BLaER1 (cell line): ENCODE measurements around the gene TMED8.
"Not testable (repeated sequence)": the region's sequence is repeated elsewhere in the genome, so short reads cannot be mapped to it uniquely, and the experiment has no call there.

Experiments
- H3K27ac ChIP-seq: shearing (Covaris generic); formaldehyde crosslinking; 2 replicates; pipeline ENCODE4 v1.8.1; 2022
- H3K27me3 ChIP-seq: shearing (Covaris generic); formaldehyde crosslinking; 2 replicates; pipeline ENCODE4 v1.8.1; 2022
- H3K36me3 ChIP-seq: shearing (Covaris generic); formaldehyde crosslinking; 2 replicates; pipeline ENCODE4 v1.8.1; 2022
- H3K4me1 ChIP-seq: shearing (Covaris generic); formaldehyde crosslinking; 2 replicates; pipeline ENCODE4 v1.8.1; 2022
- H3K4me2 ChIP-seq: shearing (Covaris generic); formaldehyde crosslinking; 2 replicates; pipeline ENCODE4 v1.8.1; 2022
- H3K4me3 ChIP-seq: shearing (Covaris generic); formaldehyde crosslinking; 2 replicates; pipeline ENCODE4 v1.8.1; 2022
- H3K9ac ChIP-seq: shearing (Covaris generic); formaldehyde crosslinking; 2 replicates; pipeline ENCODE4 v1.8.1; 2022
- H3K9me3 ChIP-seq: shearing (Covaris generic); formaldehyde crosslinking; 2 replicates; pipeline ENCODE4 v1.8.1; 2022
- H4K20me1 ChIP-seq: shearing (Covaris generic); formaldehyde crosslinking; 2 replicates; pipeline ENCODE4 v1.8.1; 2022
- Cebpa-rat ChIP-seq: shearing (Covaris generic); IDR thresholded peaks from 2 replicates; pipeline ENCODE4 v1.8.1; 2022

Gene TMED8

DNA sequence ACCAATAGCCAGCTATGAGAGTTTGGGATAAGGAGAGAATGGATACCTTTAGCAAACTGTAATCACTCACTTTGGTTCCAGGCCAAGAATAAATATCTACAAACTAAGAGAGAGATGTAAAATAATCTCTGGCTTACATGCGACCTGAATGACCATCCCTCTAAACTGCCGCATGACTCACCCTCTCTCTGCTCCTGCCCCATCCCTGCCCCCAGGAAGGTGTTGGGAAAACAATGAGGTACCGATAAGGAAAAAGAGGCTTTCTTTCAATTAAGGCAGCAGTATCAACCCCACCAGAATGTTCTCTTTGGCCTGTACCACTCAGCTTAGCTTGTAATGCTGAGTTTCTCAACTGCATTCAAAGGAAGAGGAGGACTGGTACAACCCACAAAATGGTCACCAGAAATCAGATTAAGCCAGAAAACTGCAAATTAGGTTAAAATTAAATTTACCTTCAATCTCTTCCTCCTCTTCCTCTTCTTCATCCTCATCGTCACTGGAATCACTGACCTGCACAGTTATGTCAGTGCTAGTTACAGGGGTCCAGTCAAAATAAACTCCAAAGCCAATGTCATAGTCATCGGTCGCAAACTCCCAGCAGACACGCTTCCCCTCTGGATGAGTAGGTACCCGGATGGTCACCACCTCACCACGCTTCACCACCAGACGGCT lies 34.0 kb downstream of the TMED8 start:
- no peak overlapping the region for H3K4me2 ChIP-seq

DNA sequence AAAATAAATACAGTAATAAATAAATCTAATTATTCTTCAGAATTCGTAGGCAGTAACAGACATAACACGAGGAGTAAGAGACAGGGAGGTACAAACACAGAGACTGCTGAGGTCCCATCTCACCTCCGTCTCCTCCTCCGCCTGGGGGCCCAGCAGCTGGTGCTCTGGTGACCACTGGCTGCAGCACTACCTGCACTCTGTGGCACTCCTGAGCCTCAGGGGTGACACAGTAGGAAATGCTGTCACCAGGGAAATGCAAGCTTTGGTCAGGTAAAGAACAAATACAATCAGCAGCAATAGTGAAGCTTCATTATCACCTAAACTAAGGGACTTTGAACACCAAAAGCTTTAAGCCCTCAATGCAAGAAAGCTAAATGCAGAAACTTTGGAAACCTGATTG lies 36.5 kb downstream of the TMED8 start:
- no peak overlapping the region for H3K4me3 ChIP-seq
- peaks cover 61% of the 10 kb centered on the region for H3K36me3 ChIP-seq
- TF ChIP-seq Cebpa-rat: no peak
- H3K4me1 ChIP-seq: no peaks in the 10 kb centered on the region
- H3K27me3 ChIP-seq: no peaks in the 10 kb centered on the region
- no peak overlapping the region for H3K4me2 ChIP-seq
- H3K27ac ChIP-seq: no peak overlapping the region
- H3K9ac ChIP-seq: no peak overlapping the region
- H4K20me1 ChIP-seq: no peaks in the 10 kb centered on the region
- H3K9me3 ChIP-seq: no peaks in the 10 kb centered on the region

More for the DNA sequence above, 34.0 kb downstream of the TMED8 start:
- no peak overlapping the region for H3K27ac ChIP-seq
- peaks cover 56% of the 10 kb centered on the region for H3K36me3 ChIP-seq
- H3K4me1 ChIP-seq: no peaks in the 10 kb centered on the region
- H3K4me3 ChIP-seq: no peak overlapping the region
- no peak for TF ChIP-seq Cebpa-rat
- H3K9me3 ChIP-seq: no peaks in the 10 kb centered on the region
- no peaks in the 10 kb centered on the region for H4K20me1 ChIP-seq
- no peaks in the 10 kb centered on the region for H3K27me3 ChIP-seq
- no peak overlapping the region for H3K9ac ChIP-seq

DNA sequence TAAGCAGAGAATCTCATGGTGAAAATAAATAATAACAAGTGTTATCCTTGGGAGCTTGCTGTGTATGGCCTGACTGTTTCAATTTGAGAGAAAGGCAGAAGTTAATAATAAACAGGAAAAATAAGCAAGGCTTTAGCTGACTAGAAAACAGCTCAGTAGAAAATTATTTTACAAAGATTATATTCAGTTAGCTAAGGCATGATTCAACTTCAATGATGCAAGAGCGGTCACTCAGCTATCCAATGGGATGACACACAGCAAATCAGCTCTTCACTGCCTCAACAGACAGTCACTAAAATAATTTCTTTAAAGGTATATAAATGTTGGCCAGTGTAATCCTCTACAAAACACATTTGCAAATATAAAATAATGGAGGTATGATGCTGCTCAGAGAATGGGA lies 37.5 kb downstream of the TMED8 start:
- H3K36me3 ChIP-seq: peaks cover 61% of the 10 kb centered on the region
- no peaks in the 10 kb centered on the region for H3K27me3 ChIP-seq

DNA sequence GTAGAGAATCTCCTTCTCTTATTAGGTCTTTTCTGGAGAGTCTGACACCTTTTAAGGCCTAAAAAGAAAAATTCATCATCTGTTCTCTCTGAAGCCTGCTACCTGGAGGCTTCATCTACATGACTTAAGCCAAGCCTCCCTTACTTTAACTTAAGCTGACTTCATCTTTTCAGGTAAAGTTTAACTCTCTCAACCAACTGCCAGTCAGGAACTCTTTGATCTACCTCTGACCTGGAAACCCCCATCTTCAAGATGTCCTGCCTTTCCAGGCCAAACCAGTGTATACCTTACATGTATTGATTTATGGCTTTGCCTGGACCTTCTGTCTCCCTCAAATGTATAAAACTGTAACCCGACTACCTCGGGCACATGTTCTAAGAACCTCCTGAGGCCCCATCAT lies 38.6 kb downstream of the TMED8 start:
- H3K36me3 ChIP-seq: peaks cover 50% of the 10 kb centered on the region
- no peaks in the 10 kb centered on the region for H3K9me3 ChIP-seq
- H3K27me3 ChIP-seq: no peaks in the 10 kb centered on the region
- H3K4me2 ChIP-seq: no peak overlapping the region
- H4K20me1 ChIP-seq: no peaks in the 10 kb centered on the region
- H3K4me3 ChIP-seq: no peak overlapping the region
- no peaks in the 10 kb centered on the region for H3K4me1 ChIP-seq
- no peak overlapping the region for H3K9ac ChIP-seq
- no peak for TF ChIP-seq Cebpa-rat
- no peak overlapping the region for H3K27ac ChIP-seq

More for the DNA sequence above, 37.5 kb downstream of the TMED8 start:
- H3K9ac ChIP-seq: no peak overlapping the region
- H3K4me2 ChIP-seq: no peak overlapping the region
- H3K9me3 ChIP-seq: no peaks in the 10 kb centered on the region
- H3K4me3 ChIP-seq: no peak overlapping the region
- no peaks in the 10 kb centered on the region for H3K4me1 ChIP-seq
- no peaks in the 10 kb centered on the region for H4K20me1 ChIP-seq
- no peak for TF ChIP-seq Cebpa-rat
- no peak overlapping the region for H3K27ac ChIP-seq

DNA sequence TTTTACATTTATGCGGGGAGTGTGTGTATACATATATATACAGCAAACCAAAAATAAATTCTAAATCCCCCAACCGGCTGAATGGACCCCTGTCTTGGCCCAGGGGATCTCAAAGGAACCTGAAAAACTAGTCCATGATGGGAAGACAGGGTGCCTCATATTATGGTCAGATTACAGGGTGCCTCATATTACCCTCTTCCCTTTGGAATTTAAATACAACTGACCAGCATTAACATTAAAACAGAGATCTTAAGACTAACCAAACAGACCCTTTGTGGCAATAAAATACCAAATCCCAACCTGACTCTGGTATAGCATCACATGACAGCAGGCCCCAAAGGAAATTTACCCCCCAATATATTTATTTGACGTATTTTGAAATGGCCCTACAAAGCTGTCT lies 39.0 kb downstream of the TMED8 start:
- no peak overlapping the region for H3K27ac ChIP-seq

DNA sequence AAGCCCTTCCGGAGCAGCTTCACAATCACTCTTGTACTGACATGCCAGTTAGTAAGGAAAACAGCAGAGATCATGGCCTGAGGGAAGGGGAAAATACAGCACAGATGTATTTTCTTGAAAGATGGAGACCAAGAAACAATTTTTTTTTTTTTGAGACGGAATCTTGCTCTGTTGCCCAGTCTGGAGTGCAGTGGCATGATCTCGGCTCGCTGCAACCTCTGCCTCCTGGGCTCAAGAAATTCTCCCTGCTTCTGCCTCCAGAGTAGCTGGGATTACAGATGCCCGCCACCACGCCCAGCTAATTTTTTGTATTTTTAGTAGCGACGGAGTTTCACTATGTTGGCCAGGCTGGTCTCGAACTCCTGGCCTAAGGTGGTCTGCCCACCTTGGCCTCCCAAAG lies 39.6 kb downstream of the TMED8 start:
- H3K9me3 ChIP-seq, H3K9ac ChIP-seq, H4K20me1 ChIP-seq, H3K27me3 ChIP-seq, H3K4me3 ChIP-seq, H3K4me1 ChIP-seq, H3K27ac ChIP-seq, H3K4me2 ChIP-seq: not testable (repeated sequence)
- peaks cover 40% of the 10 kb centered on the region for H3K36me3 ChIP-seq

More for the DNA sequence above, 39.0 kb downstream of the TMED8 start:
- Histone ChIP-seq H3K4me1 (no peaks in the 10 kb centered on the region), H3K36me3 (peaks cover 46% of the 10 kb centered on the region), H4K20me1 (no peaks in the 10 kb centered on the region), H3K4me3 (no peak overlapping the region), H3K27me3 (no peaks in the 10 kb centered on the region), H3K9me3 (no peaks in the 10 kb centered on the region), H3K9ac (no peak overlapping the region), H3K4me2 (no peak overlapping the region)
- no peak for TF ChIP-seq Cebpa-rat

DNA sequence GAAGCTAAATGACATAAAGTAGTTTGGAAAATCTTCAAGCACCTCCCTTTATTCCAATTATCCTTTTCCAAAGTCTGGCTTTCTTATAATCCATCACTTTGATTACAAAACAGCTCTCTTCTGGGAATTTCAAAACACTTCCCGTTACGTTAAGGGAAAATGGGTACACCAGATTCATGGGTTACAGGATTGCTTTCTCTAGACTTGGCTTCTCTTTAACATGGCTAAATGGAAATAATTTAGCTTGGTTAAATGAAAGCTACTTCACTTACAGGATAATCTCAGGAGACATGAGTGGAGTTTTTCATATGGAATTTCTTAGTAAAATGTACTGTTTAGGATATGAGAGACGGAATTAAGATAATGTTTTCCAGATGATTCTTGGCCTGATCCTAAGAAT lies 41.3 kb downstream of the TMED8 start:
- H3K36me3 ChIP-seq: peaks cover 23% of the 10 kb centered on the region
- no peak overlapping the region for H3K9ac ChIP-seq
- no peak overlapping the region for H3K4me3 ChIP-seq
- no peaks in the 10 kb centered on the region for H3K9me3 ChIP-seq
- H3K4me1 ChIP-seq: no peaks in the 10 kb centered on the region
- H3K4me2 ChIP-seq: no peak overlapping the region
- H4K20me1 ChIP-seq: no peaks in the 10 kb centered on the region
- no peaks in the 10 kb centered on the region for H3K27me3 ChIP-seq
- TF ChIP-seq Cebpa-rat: no peak
- H3K27ac ChIP-seq: no peak overlapping the region

DNA sequence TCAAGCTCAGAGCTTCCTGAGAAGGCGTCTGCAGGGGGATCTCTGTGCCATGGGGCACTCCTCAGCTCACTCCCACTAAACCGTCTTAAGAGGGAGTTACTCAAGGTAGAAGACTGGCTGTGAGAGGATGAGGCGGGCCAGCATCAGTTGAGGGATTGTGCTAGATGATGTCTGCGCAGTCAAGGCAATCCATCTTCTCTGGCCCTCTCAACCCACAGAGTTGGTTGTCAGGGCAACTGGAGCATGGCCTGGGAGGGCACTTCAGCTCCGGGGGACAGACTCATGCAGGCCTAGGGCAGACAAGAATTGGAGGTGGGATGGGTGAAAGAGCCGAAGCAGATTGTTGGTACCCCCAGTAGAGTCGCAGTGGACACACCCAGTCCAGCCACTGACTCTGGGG lies 47.0 kb downstream of the TMED8 start:
- H3K27ac ChIP-seq: no peak overlapping the region
- no peaks in the 10 kb centered on the region for H4K20me1 ChIP-seq
- TF ChIP-seq Cebpa-rat: no peak
- no peaks in the 10 kb centered on the region for H3K4me1 ChIP-seq
- no peaks in the 10 kb centered on the region for H3K36me3 ChIP-seq
- H3K4me2 ChIP-seq: no peak overlapping the region
- H3K9ac ChIP-seq: no peak overlapping the region
- no peaks in the 10 kb centered on the region for H3K9me3 ChIP-seq
- H3K4me3 ChIP-seq: no peak overlapping the region
- H3K27me3 ChIP-seq: no peaks in the 10 kb centered on the region

DNA sequence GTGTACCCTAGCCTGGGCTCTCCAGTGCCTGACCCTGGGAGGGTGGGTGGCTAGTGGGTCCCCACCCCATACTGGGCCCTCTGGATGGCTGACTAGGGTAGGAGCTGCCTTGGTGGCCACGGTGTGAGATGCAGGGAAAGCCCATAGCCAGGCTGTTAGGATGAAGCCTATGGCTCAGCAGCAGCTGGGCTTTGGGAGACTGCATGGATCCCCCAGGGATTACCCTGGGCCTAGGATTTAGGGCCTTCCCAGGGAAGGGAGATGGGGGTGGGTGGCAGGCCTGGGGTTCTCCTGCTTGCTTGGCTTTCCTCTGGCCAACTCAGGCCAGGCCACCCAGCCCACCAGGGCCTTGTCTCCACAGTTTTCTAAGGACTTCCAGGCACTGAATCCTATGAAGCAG lies 49.8 kb downstream of the TMED8 start:
- no peak overlapping the region for H3K9ac ChIP-seq
- H3K27me3 ChIP-seq: no peaks in the 10 kb centered on the region
- H3K4me1 ChIP-seq: peaks cover 6% of the 10 kb centered on the region
- H4K20me1 ChIP-seq: no peaks in the 10 kb centered on the region
- H3K4me3 ChIP-seq: no peak overlapping the region
- H3K27ac ChIP-seq: no peak overlapping the region
- H3K9me3 ChIP-seq: no peaks in the 10 kb centered on the region
- H3K36me3 ChIP-seq: no peaks in the 10 kb centered on the region
- TF ChIP-seq Cebpa-rat: no peak
- H3K4me2 ChIP-seq: no peak overlapping the region

DNA sequence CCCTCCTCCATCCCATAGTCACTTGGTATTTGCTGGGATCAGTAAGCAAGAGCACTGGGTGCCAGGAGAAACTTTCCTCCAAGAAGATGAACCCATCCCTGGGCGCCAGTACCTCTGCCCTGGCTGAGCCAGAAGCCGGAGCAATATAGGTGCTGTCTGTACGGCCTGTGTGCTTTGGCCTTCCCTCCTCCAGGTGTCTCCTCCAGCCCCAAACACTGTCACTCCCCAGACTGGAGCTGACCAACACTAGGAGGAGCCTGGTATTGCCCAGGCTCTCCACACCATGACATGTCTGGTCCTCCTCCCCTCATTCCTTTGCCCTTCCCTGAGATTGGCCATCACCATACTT lies 51.2 kb downstream of the TMED8 start:
- Histone ChIP-seq H4K20me1 (no peaks in the 10 kb centered on the region), H3K4me3 (no peak overlapping the region), H3K4me1 (peaks cover 9% of the 10 kb centered on the region), H3K36me3 (no peaks in the 10 kb centered on the region), H3K9me3 (no peaks in the 10 kb centered on the region), H3K4me2 (no peak overlapping the region), H3K27me3 (no peaks in the 10 kb centered on the region), H3K27ac (no peak overlapping the region), H3K9ac (no peak overlapping the region)
- no peak for TF ChIP-seq Cebpa-rat
